PC-9 (cell line): ENCODE measurements around the gene ADGRV1.

Source experiments
- EZH2 ChIP-seq: fragments of 200-600 bp; sonication (generic); IDR thresholded peaks from 2 replicates; pipeline ENCODE4 v1.8.0; 2017; ENCODE audit warnings: antibody characterized with exemption, low read depth
- TF ChIP-seq, protein P1 (sequence below): fragments of 200-600 bp; sonication (generic); conservative IDR thresholded peaks from 2 replicates; pipeline ENCODE4 v1.6.1; 2017; ENCODE audit warnings: mixed run types, antibody characterized with exemption, mild to moderate bottlenecking, moderate library complexity

DNA sequence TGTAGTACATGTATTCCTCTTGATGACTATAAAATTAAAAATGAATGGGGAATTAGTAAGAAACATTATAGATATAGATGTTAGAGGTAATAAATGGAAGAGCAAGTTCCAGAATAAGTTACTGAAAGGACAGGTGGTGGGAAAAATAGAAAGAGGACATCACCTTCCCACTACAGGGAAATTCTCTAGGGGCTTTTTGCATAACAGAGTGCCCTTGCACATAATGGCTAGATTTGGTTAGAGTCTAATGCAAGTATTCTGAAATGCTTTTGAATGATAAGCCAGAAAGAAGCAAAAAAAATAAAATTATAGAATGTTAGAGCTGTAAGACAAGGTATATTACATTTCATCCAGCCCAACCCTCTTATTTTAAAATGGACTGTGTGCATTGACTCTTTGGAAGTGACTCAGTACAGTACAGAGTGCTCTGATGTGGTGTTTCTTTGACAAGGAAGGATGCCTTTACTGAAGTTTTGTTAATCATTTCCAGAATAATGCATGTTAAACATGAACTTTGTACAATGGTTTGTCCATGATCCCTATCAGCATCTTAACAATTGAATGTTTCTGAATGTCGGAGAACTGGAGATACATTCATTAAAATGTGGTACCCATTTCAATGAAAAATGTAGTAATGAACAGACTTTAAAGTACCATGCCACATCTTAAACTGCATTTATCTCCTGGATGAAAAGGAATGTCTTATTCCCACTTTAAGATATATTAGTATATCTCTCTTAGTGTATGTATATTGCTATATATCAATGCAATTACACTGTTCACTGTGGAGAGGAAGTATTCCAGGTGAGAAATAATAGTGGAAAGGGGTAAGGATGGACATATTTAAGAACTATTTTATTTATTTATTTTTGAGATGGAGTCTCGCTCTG is 391.1 kb downstream of the ADGRV1 start:
- TF ChIP-seq, protein P1, sequence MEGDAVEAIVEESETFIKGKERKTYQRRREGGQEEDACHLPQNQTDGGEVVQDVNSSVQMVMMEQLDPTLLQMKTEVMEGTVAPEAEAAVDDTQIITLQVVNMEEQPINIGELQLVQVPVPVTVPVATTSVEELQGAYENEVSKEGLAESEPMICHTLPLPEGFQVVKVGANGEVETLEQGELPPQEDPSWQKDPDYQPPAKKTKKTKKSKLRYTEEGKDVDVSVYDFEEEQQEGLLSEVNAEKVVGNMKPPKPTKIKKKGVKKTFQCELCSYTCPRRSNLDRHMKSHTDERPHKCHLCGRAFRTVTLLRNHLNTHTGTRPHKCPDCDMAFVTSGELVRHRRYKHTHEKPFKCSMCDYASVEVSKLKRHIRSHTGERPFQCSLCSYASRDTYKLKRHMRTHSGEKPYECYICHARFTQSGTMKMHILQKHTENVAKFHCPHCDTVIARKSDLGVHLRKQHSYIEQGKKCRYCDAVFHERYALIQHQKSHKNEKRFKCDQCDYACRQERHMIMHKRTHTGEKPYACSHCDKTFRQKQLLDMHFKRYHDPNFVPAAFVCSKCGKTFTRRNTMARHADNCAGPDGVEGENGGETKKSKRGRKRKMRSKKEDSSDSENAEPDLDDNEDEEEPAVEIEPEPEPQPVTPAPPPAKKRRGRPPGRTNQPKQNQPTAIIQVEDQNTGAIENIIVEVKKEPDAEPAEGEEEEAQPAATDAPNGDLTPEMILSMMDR, result no peak
- no peak for TF ChIP-seq EZH2
